Liver (tissue), 3 donors: ENCODE results near the gene DMAP1.

Experiments used
- ATF3 ChIP-seq: IDR thresholded peaks from 2 replicates; pipeline ENCODE4 v1.6.1; 2016; ENCODE audit warnings: antibody characterized with exemption
- CTCF ChIP-seq: fragments of 150-350 bp; IDR thresholded peaks from 2 replicates; pipeline ENCODE4 v1.5.1; 2017; ENCODE audit warnings: improper control_type of control experiment, low read depth, low read length; ENCODE audit not compliant: missing input control
- FOXA1 ChIP-seq: IDR thresholded peaks from 2 replicates; pipeline ENCODE4 v1.6.1; 2016; ENCODE audit warnings: antibody characterized with exemption
- HNF4A ChIP-seq, 2 donors: conservative IDR thresholded peaks; 2 replicates each; pipeline ENCODE4 v1.6.1; 2016; ENCODE audit warnings: antibody characterized with exemption in 2 of 2, mild to moderate bottlenecking in 2 of 2
- HNF4G ChIP-seq: IDR thresholded peaks from 2 replicates; pipeline ENCODE4 v1.6.1; 2016; ENCODE audit warnings: antibody characterized with exemption
- JUND ChIP-seq, 2 donors: IDR thresholded peaks; 2 replicates each; pipeline ENCODE4 v1.6.1; 2016; ENCODE audit warnings: antibody characterized with exemption in 2 of 2
- MAX ChIP-seq: IDR thresholded peaks from 2 replicates; pipeline ENCODE4 v1.6.1; 2016; ENCODE audit warnings: antibody characterized with exemption
- NR2F2 ChIP-seq: IDR thresholded peaks from 2 replicates; pipeline ENCODE4 v1.6.1; 2016; ENCODE audit warnings: antibody characterized with exemption
- RAD21 ChIP-seq, 2 donors: IDR thresholded peaks; 2 replicates each; pipeline ENCODE4 v1.6.1; 2016; ENCODE audit warnings: antibody characterized with exemption in 2 of 2, mild to moderate bottlenecking in 2 of 2
- REST ChIP-seq: IDR thresholded peaks from 2 replicates; pipeline ENCODE4 v1.6.1; 2016; ENCODE audit warnings: antibody characterized with exemption, mild to moderate bottlenecking
- RXRA ChIP-seq, 2 donors: IDR thresholded peaks; 2 replicates each; pipeline ENCODE4 v1.6.1; 2017 to 2018; ENCODE audit warnings: antibody characterized with exemption in 2 of 2, mild to moderate bottlenecking in 1 of 2
- SP1 ChIP-seq: IDR thresholded peaks from 2 replicates; pipeline ENCODE4 v1.6.1; 2018; ENCODE audit warnings: antibody characterized with exemption, mild to moderate bottlenecking
- TAF1 ChIP-seq: conservative IDR thresholded peaks from 2 replicates; pipeline ENCODE4 v1.6.1; 2016; ENCODE audit warnings: antibody characterized with exemption, mild to moderate bottlenecking
- donor health status: healthy.
- donor health status: healthy.

- TF ChIP-seq HNF4G (no peak), SP1 (no peak), RXRA (IDR thresholded peaks at IDR 0.05) (no peak), CTCF (no peak), ATF3 (no peak), FOXA1 (no peak), MAX (no peak), TAF1 (no peak), HNF4A (conservative IDR thresholded peaks at IDR 0.05) (no peak), RAD21 (IDR thresholded peaks at IDR 0.05) (no peak), JUND (IDR thresholded peaks at IDR 0.05) (no peak), REST (no peak), NR2F2 (no peak)
Measured at GRCh38 chr1:44212355-44213221, 683 bp upstream of the DMAP1 start.
